H1 (cell line): ENCODE measurements around the gene CCDC9B. TPM values are rescaled to one million over a fixed set of nuclear protein-coding genes. Genes with fewer than 3 reads are reported as not detected.

Experiments used
- CTCF ChIA-PET: fragments of 300-600 bp; sonication (Branson Sonifier 250); formaldehyde crosslinking; loops from one replicate; lab custom pipeline; 2021; ENCODE audit not compliant: partially characterized antibody; lab: Charles Lee
- POLR2A ChIA-PET: fragments of 300-600 bp; sonication (Branson Sonifier 250); formaldehyde crosslinking; loops from one replicate; lab custom pipeline; 2021; ENCODE audit warnings: inconsistent platforms; ENCODE audit not compliant: partially characterized antibody; lab: Charles Lee
- DNase-seq, 2 experiments: peaks; one replicate each; pipeline versions ENCODE4 v3.0.0 to v3.0.0-alpha.2; 2010 to 2022; ENCODE audit warnings: low spot score in 2 of 2, low read depth in 1 of 2, mixed read lengths in 1 of 2
- FAIRE-seq: peaks from 2 replicates; lab custom pipeline; 2011; peaks lifted over from hg19 to GRCh38; lab: Jason Lieb, UNC
- H2AFZ ChIP-seq: 2 replicates; pipeline ENCODE4 v1.8.1; 2012; ENCODE audit warnings: low read length, inconsistent platforms
- H2AK5ac ChIP-seq: 2 replicates; pipeline ENCODE4 v1.6.1; 2013; ENCODE audit warnings: low read depth, low read length
- H2BK120ac ChIP-seq: replicated peaks from 2 replicates; pipeline ENCODE3; 2013; ENCODE audit warnings: low read depth, low read length, inconsistent platforms
- H2BK12ac ChIP-seq: 2 replicates; pipeline ENCODE4 v1.6.1; 2013; ENCODE audit warnings: low read depth, low read length
- H2BK15ac ChIP-seq: 2 replicates; pipeline ENCODE4 v1.6.1; 2013; ENCODE audit warnings: low read length
- H2BK20ac ChIP-seq: 2 replicates; pipeline ENCODE4 v1.6.1; 2013; ENCODE audit warnings: low read length
- H2BK5ac ChIP-seq: 2 replicates; pipeline ENCODE4 v1.6.1; 2013; ENCODE audit warnings: low read depth, low read length
- H3K14ac ChIP-seq: 2 replicates; pipeline ENCODE4 v1.6.1; 2013; ENCODE audit warnings: inconsistent platforms; ENCODE audit not compliant: insufficient read length
- H3K18ac ChIP-seq: 2 replicates; pipeline ENCODE4 v1.6.1; 2013; ENCODE audit warnings: low read length; ENCODE audit errors: extremely low read depth
- H3K23ac ChIP-seq: 2 replicates; pipeline ENCODE4 v1.6.1; 2013; ENCODE audit warnings: inconsistent platforms; ENCODE audit not compliant: insufficient read length
- H3K23me2 ChIP-seq: 2 replicates; pipeline ENCODE4 v1.6.1; 2013; ENCODE audit warnings: low read depth, low read length
- H3K27ac ChIP-seq: 2 replicates; pipeline ENCODE4 v1.6.1; 2011; ENCODE audit warnings: low read depth, low read length, inconsistent platforms
- H3K27me3 ChIP-seq, 4 experiments: replicated peaks in 1 of 4; 1 replicate in 1 of 4; 2 replicates in 3 of 4; pipeline versions ENCODE4 v1.6.1 to v1.8.1; 2011 to 2013; ENCODE audit warnings: low read length in 3 of 4, mild to moderate bottlenecking in 3 of 4, inconsistent platforms in 2 of 4, mixed read lengths in 2 of 4, moderate library complexity in 1 of 4; ENCODE audit not compliant: control insufficient read depth in 3 of 4, insufficient read depth in 3 of 4; ENCODE audit errors: extremely low read depth in 1 of 4
- H3K36me3 ChIP-seq, 4 experiments: 2 replicates each; pipeline versions ENCODE4 v1.6.1 to v1.8.1; 2011 to 2013; ENCODE audit warnings: mild to moderate bottlenecking in 4 of 4, low read length in 3 of 4, moderate library complexity in 2 of 4, control low read depth in 1 of 4, inconsistent platforms in 1 of 4; ENCODE audit not compliant: insufficient read depth in 4 of 4, control insufficient read depth in 2 of 4
- H3K4ac ChIP-seq: replicated peaks from 2 replicates; pipeline ENCODE3; 2013; ENCODE audit warnings: low read length, low read depth, mixed read lengths, inconsistent platforms; ENCODE audit not compliant: insufficient read length
- H3K4me1 ChIP-seq, 4 experiments: replicated peaks in 1 of 4; 1 replicate in 1 of 4; 2 replicates in 3 of 4; pipeline versions ENCODE4 v1.6.1 to v1.8.1; 2011 to 2013; ENCODE audit warnings: low read length in 3 of 4, inconsistent platforms in 2 of 4, mixed read lengths in 1 of 4; ENCODE audit not compliant: insufficient read depth in 4 of 4, control insufficient read depth in 3 of 4
- H3K4me2 ChIP-seq, 2 experiments: 2 replicates each; pipeline versions ENCODE4 v1.6.1 to v1.8.1; 2011 to 2013; ENCODE audit warnings: low read depth in 2 of 2, low read length in 2 of 2, control low read depth in 1 of 2, inconsistent platforms in 1 of 2, mild to moderate bottlenecking in 1 of 2; ENCODE audit not compliant: insufficient read depth in 1 of 2
- H3K4me3 ChIP-seq, 4 experiments: fragments of 200-600, 300-600 bp in 1 of 4; sonication (generic), shearing (Covaris generic), sonication (Bioruptor Twin) in 1 of 4; 2 replicates each; pipeline versions ENCODE4 v1.5.1 to v1.8.1; 2011 to 2016; ENCODE audit warnings: low read length in 4 of 4, low read depth in 3 of 4, control low read depth in 2 of 4, inconsistent platforms in 2 of 4, mild to moderate bottlenecking in 2 of 4, mixed read lengths in 1 of 4, moderate library complexity in 1 of 4; ENCODE audit not compliant: insufficient read depth in 2 of 4; ENCODE audit errors: extremely low read depth in 1 of 4
- H3K56ac ChIP-seq: replicated peaks from 2 replicates; pipeline ENCODE3; 2013; ENCODE audit warnings: low read depth, mild to moderate bottlenecking, mixed read lengths, low read length, inconsistent platforms; ENCODE audit not compliant: insufficient read length
- H3K79me1 ChIP-seq: 2 replicates; pipeline ENCODE4 v1.6.1; 2013; ENCODE audit warnings: low read depth, low read length, control low read depth
- H3K79me2 ChIP-seq, 2 experiments: 2 replicates each; pipeline versions ENCODE4 v1.6.1 to v1.8.1; 2012 to 2013; ENCODE audit warnings: low read length in 2 of 2, mild to moderate bottlenecking in 2 of 2, inconsistent platforms in 1 of 2; ENCODE audit not compliant: insufficient read depth in 2 of 2, control insufficient read depth in 1 of 2
- H3K9ac ChIP-seq, 4 experiments: replicated peaks in 1 of 4; 1 replicate in 1 of 4; 2 replicates in 3 of 4; pipeline versions ENCODE4 v1.6.1 to v1.8.1; 2011 to 2013; ENCODE audit warnings: low read depth in 3 of 4, low read length in 3 of 4, control low read depth in 2 of 4, mild to moderate bottlenecking in 2 of 4, moderate library complexity in 2 of 4, inconsistent platforms in 1 of 4; ENCODE audit errors: extremely low read depth in 1 of 4
- H3K9me3 ChIP-seq, 2 experiments: 2 replicates each; pipeline versions ENCODE4 v1.6.1 to v1.8.1; 2012 to 2013; ENCODE audit warnings: mild to moderate bottlenecking in 2 of 2, moderate library complexity in 2 of 2, control low read depth in 1 of 2, inconsistent platforms in 1 of 2, low read depth in 1 of 2, low read length in 1 of 2, mixed read lengths in 1 of 2; ENCODE audit not compliant: insufficient read depth in 2 of 2
- H4K20me1 ChIP-seq, 2 experiments: replicated peaks in 1 of 2; 2 replicates each; pipeline versions ENCODE3 to v1.8.1; 2011 to 2013; ENCODE audit warnings: inconsistent platforms in 2 of 2, low read length in 2 of 2, mild to moderate bottlenecking in 1 of 2; ENCODE audit not compliant: insufficient read depth in 2 of 2, control insufficient read depth in 1 of 2
- H4K5ac ChIP-seq: 2 replicates; pipeline ENCODE4 v1.6.1; 2013; ENCODE audit warnings: low read length, low read depth, mixed read lengths, inconsistent platforms; ENCODE audit not compliant: insufficient read length
- H4K8ac ChIP-seq: 2 replicates; pipeline ENCODE4 v1.8.0; 2013; ENCODE audit warnings: mild to moderate bottlenecking, moderate library complexity, low read length, inconsistent platforms; ENCODE audit not compliant: insufficient read depth; ENCODE audit errors: extremely low read depth
- H4K91ac ChIP-seq: replicated peaks from 2 replicates; pipeline ENCODE3; 2013; ENCODE audit warnings: low read length, mixed read lengths, inconsistent platforms; ENCODE audit not compliant: insufficient read length
- ASH2L ChIP-seq: fragments of 200-600, 300-600 bp; sonication (generic); IDR thresholded peaks from one replicate; pipeline ENCODE4 v1.7.1; 2017; ENCODE audit warnings: low read length
- CTBP2 ChIP-seq: IDR thresholded peaks from 2 replicates; pipeline ENCODE4 v1.7.0; 2011; ENCODE audit warnings: borderline replicate concordance, mild to moderate bottlenecking, moderate library complexity, mixed read lengths, low read length; ENCODE audit not compliant: insufficient read depth, insufficient read length
- SAP30 ChIP-seq: fragments of 300-600 bp; sonication (generic); IDR thresholded peaks from 2 replicates; pipeline ENCODE4 v1.7.1; 2012; ENCODE audit warnings: low read length, moderate library complexity, mild to moderate bottlenecking, inconsistent platforms; ENCODE audit not compliant: insufficient read depth, insufficient replicate concordance
- WGBS, 2 experiments: shearing (Covaris generic) in 1 of 2; methylation state at CpG; one replicate each; pipeline versions ENCODE4 v1.1.6 to v1.1.7; 2013 to 2015; ENCODE audit warnings: low lambda C conversion rate in 2 of 2, mixed read lengths in 2 of 2, inconsistent platforms in 1 of 2, low coverage in 1 of 2, missing lambda C conversion rate in 1 of 2; ENCODE audit not compliant: insufficient replicate concordance in 2 of 2, insufficient coverage in 1 of 2, insufficient read length in 1 of 2; ENCODE audit errors: extremely low coverage in 1 of 2, missing lambda C conversion rate in 1 of 2; 5-methylcytosine and 5-hydroxymethylcytosine counted together
- polyA plus RNA-seq, 7 experiments: library from polyadenylated mRNA; depleted of rRNA in 3 of 7; stranded (reverse) in 5 of 7; unstranded in 2 of 7; fragments of >200 nt in 5 of 7; fragments of 200-250 nt in 2 of 7; gene quantifications; 1 replicate in 5 of 7; 2 replicates in 1 of 7; 4 replicates in 1 of 7; pipeline versions ENCODE4 v1.2.1 to v1.2.3, GENCODE V29; 2011 to 2013; ENCODE audit warnings: missing spikeins in 2 of 7, mixed read lengths in 2 of 7
- total RNA-seq: library from RNA; stranded (reverse); fragmentation: NEBNext Ultra II Directional; extraction: Animal tissue kit (Norgen Biotek cat#: 25700); gene quantifications from 2 replicates; pipeline ENCODE4 v1.2.1, GENCODE V29; 2021
- TF ChIP-seq, protein P1 (sequence below): IDR thresholded peaks from 2 replicates; pipeline ENCODE4 v1.6.1; 2012; ENCODE audit warnings: inconsistent platforms

Gene CCDC9B
- total and polyA plus RNA-seq, 2 of the 8 experiments (the other 6 are each of a cell fraction or from before 2014, with no cell fraction given) = 0.45 to 0.78 TPM

DNA sequence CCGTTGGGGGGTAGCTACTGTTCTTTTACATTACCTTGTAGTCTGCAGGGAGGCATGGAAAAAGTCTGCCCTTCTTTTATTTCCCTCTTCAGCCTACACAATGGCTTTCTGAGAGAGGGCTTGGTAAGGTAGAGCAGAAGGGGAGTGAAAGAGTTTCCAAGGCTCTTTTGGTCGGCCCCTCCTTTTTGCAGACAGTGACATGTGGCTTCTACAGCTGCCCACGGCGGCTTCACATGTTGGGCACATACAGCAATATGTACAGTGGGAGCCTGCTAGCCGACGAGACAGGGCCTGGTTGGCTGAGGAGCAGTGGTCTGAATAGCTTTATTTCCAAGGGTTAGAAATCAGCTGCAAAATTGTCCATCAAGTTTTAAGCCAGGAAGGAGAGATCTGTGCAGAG, 13.3 kb downstream of the CCDC9B start:
- peak overlapping the region in 2 of 4 experiments; percentile 15 to 43; a peak in 4 of 8 replicates for H3K4me3 ChIP-seq
- H4K91ac ChIP-seq = peak overlapping the region; percentile 48
- H3K4me1 ChIP-seq = peaks cover 19 to 38% (median 29%) of the 10 kb centered on the region in 4 experiments
- ChIA-PET POLR2A (interaction anchor here (0.6 to 5.6 kb wide), 10 partner anchors 10 to 112 kb away, joined by 3 to 66 read pairs (median 4); partner anchors contain the start of genes CCDC9B, KNSTRN, PAK6 and PLCB2), CTCF (interaction anchor here (0.7 to 21.1 kb wide), 19 partner anchors 8 to 222 kb away, joined by 3 to 295 read pairs (median 4); partner anchors contain the start of genes CCDC9B and PLCB2)
- H4K8ac ChIP-seq = no peak overlapping the region
- H3K79me2 ChIP-seq = peaks cover 0 to 14% of the 10 kb centered on the region in 2 experiments; a peak in 3 of 4 replicates
- H3K4me2 ChIP-seq = peak overlapping the region; percentile 58 to 82
- no peak overlapping the region for H2AK5ac ChIP-seq
- no peaks in the 10 kb centered on the region; the same call in 1 of the 2 replicates for H3K79me1 ChIP-seq
- no peak overlapping the region for H3K56ac ChIP-seq
- H3K36me3 ChIP-seq = peaks cover 0 to 11% (median 0%) of the 10 kb centered on the region in 4 experiments; a peak in 3 of 8 replicates
- H3K9ac ChIP-seq = no peak overlapping the region
- H4K5ac ChIP-seq = peak overlapping the region; percentile 67
- H2AFZ ChIP-seq = no peak overlapping the region
- 0 out of 2 replicates have a peak overlapping the region, but pooled peaks have one; percentile 7 for H3K27ac ChIP-seq
- no peak overlapping the region for H2BK20ac ChIP-seq
- peak overlapping the region; percentile 71; the same call in 1 of the 2 replicates for H2BK12ac ChIP-seq
- peak overlapping the region; percentile 56 for H2BK120ac ChIP-seq
- H3K23me2 ChIP-seq = peaks cover 12% of the 10 kb centered on the region
- peak overlapping the region; percentile 98 for H3K18ac ChIP-seq
- TF ChIP-seq ASH2L (peak; percentile 5), CTBP2 (peak; percentile 51), SAP30 (no peak)
- TF ChIP-seq, protein P1, sequence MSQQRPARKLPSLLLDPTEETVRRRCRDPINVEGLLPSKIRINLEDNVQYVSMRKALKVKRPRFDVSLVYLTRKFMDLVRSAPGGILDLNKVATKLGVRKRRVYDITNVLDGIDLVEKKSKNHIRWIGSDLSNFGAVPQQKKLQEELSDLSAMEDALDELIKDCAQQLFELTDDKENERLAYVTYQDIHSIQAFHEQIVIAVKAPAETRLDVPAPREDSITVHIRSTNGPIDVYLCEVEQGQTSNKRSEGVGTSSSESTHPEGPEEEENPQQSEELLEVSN = peak; percentile 72
- no peaks in the 10 kb centered on the region for H4K20me1 ChIP-seq
- no peak overlapping the region for H2BK15ac ChIP-seq
- H3K23ac ChIP-seq = no peak overlapping the region
- DNase-seq (no peak), FAIRE-seq (peak; percentile 58)
- 27% methylated on average over 6 of the region's 6 CpGs; no CpG with 5 or more reads in 1 of the 2 experiments for WGBS, 2 experiments
- no peaks in the 10 kb centered on the region; a peak in 1 of 4 replicates for H3K9me3 ChIP-seq
- H3K27me3 ChIP-seq = peaks cover 0 to 12% (median 3%) of the 10 kb centered on the region in 4 experiments; a peak in 4 of 7 replicates
- no peak overlapping the region for H3K14ac ChIP-seq
- H3K4ac ChIP-seq = peak overlapping the region; percentile 36
- peak overlapping the region; percentile 55; the same call in 1 of the 2 replicates for H2BK5ac ChIP-seq
